A549 (cell line): ENCODE measurements around the gene MOB3A. TPM values are rescaled to one million over a fixed set of nuclear protein-coding genes. Genes with fewer than 3 reads are reported as not detected.

Source experiments
- ATAC-seq, 2 experiments: fragments of 200-7000 bp in 1 of 2; fragments of >200 bp in 1 of 2; cut with Nextera tagmentation in 1 of 2; cut with Tn5 transposase in 1 of 2; 3 replicates each; pipeline versions ENCODE4 v1.8.0 to v1.9.1; 2018 to 2020; ENCODE audit warnings: mild to moderate bottlenecking in 1 of 2, moderate library complexity in 1 of 2
- CTCF ChIA-PET: fragments of 300-600 bp; sonication (Branson Sonifier 250); formaldehyde crosslinking; extraction: SDS; loops from one replicate; lab custom pipeline; 2021; ENCODE audit warnings: antibody characterized with exemption, inconsistent platforms; lab: Yijun Ruan, JAX
- POLR2A ChIA-PET: fragments of 350-600 bp; formaldehyde crosslinking; extraction: SDS; loops from one replicate; lab custom pipeline; 2021; ENCODE audit warnings: antibody characterized with exemption, inconsistent platforms; lab: Yijun Ruan, JAX
- DNase-seq, 2 experiments: peaks; one replicate each; pipeline versions ENCODE4 v3.0.0 to v3.0.0-alpha.2; 2011 to 2016; ENCODE audit warnings: low read depth in 1 of 2, low spot score in 1 of 2
- FAIRE-seq: peaks from 2 replicates; lab custom pipeline; 2011; peaks lifted over from hg19 to GRCh38; lab: Jason Lieb, UNC
- H3K27ac ChIP-seq, 2 experiments: fragments of >200 bp; sonication (Bioruptor Twin); formaldehyde crosslinking; 3 replicates each; pipeline ENCODE4 v1.5.1; 2016 to 2017
- H3K4me1 ChIP-seq: fragments of >200 bp; sonication (Bioruptor Twin); formaldehyde crosslinking; 3 replicates; pipeline ENCODE4 v1.6.1; 2016
- H3K4me2 ChIP-seq: fragments of >200 bp; sonication (Bioruptor Twin); formaldehyde crosslinking; 3 replicates; pipeline ENCODE4 v1.6.1; 2016
- H3K4me3 ChIP-seq: fragments of >200 bp; sonication (Bioruptor Twin); formaldehyde crosslinking; 3 replicates; pipeline ENCODE4 v1.5.1; 2016
- H3K9me3 ChIP-seq: fragments of >200 bp; sonication (Bioruptor Twin); formaldehyde crosslinking; 3 replicates; pipeline ENCODE4 v1.6.1; 2016
- BCL3 ChIP-seq: fragments of >200 bp; sonication (Bioruptor Twin); formaldehyde crosslinking; IDR thresholded peaks from 3 replicates; pipeline ENCODE4 v1.6.1; 2016
- CEBPB ChIP-seq, 2 experiments: fragments of >200 bp in 1 of 2; sonication (Bioruptor Twin) in 1 of 2; formaldehyde crosslinking in 1 of 2; IDR thresholded peaks; 2 replicates each; pipeline ENCODE4 v1.6.1; 2012 to 2016
- CHD2 ChIP-seq: fragments of 150-350 bp; IDR thresholded peaks from 2 replicates; pipeline ENCODE4 v1.6.1; 2014; ENCODE audit warnings: low read length; ENCODE audit not compliant: partially characterized antibody
- CHD4 ChIP-seq: fragments of 200-600 bp; sonication (generic); IDR thresholded peaks from 2 replicates; pipeline ENCODE4 v1.6.1; 2016; ENCODE audit warnings: antibody characterized with exemption, mild to moderate bottlenecking, borderline replicate concordance
- CTCF ChIP-seq: fragments of >200 bp; sonication (Bioruptor Twin); formaldehyde crosslinking; IDR thresholded peaks from 3 replicates; pipeline ENCODE4 v1.5.1; 2016
- EHMT2 ChIP-seq: fragments of 200-600 bp; sonication (generic); IDR thresholded peaks from 2 replicates; pipeline ENCODE4 v1.6.1; 2016; ENCODE audit warnings: antibody characterized with exemption, low read depth, mild to moderate bottlenecking, moderate library complexity
- ESRRA ChIP-seq: fragments of 150-350 bp; IDR thresholded peaks from 2 replicates; pipeline ENCODE4 v1.6.1; 2014; ENCODE audit warnings: mild to moderate bottlenecking, low read length, borderline replicate concordance
- FOSB ChIP-seq: fragments of 250-450 bp; sonication (Bioruptor Pico); IDR thresholded peaks from 2 replicates; pipeline ENCODE4 v1.5.0; 2020; ENCODE audit warnings: mild to moderate bottlenecking, moderate library complexity
- HEYL ChIP-seq: fragments of 250-450 bp; sonication (Bioruptor Pico); IDR thresholded peaks from 2 replicates; pipeline ENCODE4 v1.8.0; 2021; ENCODE audit warnings: mild to moderate bottlenecking, moderate library complexity
- HOXA7 ChIP-seq: fragments of 250-450 bp; sonication (Bioruptor Pico); IDR thresholded peaks from 2 replicates; pipeline ENCODE4 v1.5.0; 2020; ENCODE audit warnings: mild to moderate bottlenecking, moderate library complexity
- HOXB13 ChIP-seq: fragments of 250-450 bp; sonication (Bioruptor Pico); IDR thresholded peaks from 2 replicates; pipeline ENCODE4 v1.5.0; 2020; ENCODE audit warnings: low read depth, mild to moderate bottlenecking, moderate library complexity
- HOXB5 ChIP-seq: fragments of 250-450 bp; sonication (Bioruptor Pico); IDR thresholded peaks from 2 replicates; pipeline ENCODE4 v1.5.0; 2020; ENCODE audit warnings: mild to moderate bottlenecking, moderate library complexity
- JUN ChIP-seq, 2 experiments: fragments of >200 bp; sonication (Bioruptor Twin); formaldehyde crosslinking; IDR thresholded peaks; 2 replicates in 1 of 2; 3 replicates in 1 of 2; pipeline ENCODE4 v1.6.1; 2016 to 2017
- JUNB ChIP-seq: fragments of >200 bp; sonication (Bioruptor Twin); formaldehyde crosslinking; IDR thresholded peaks from 2 replicates; pipeline ENCODE4 v1.6.1; 2016
- MAFK ChIP-seq: fragments of 450-650 bp; IDR thresholded peaks from 2 replicates; pipeline ENCODE4 v1.6.1; 2014; ENCODE audit not compliant: partially characterized antibody
- MAX ChIP-seq: IDR thresholded peaks from 2 replicates; pipeline ENCODE4 v1.6.1; 2012
- MAZ ChIP-seq: fragments of 150-350 bp; IDR thresholded peaks from 2 replicates; pipeline ENCODE4 v1.6.1; 2014; ENCODE audit warnings: antibody characterized with exemption, low read depth, low read length, borderline replicate concordance
- NPAS2 ChIP-seq: fragments of 250-450 bp; sonication (Bioruptor Pico); IDR thresholded peaks from 2 replicates; pipeline ENCODE4 v1.8.0; 2022; ENCODE audit warnings: mild to moderate bottlenecking, moderate library complexity, borderline replicate concordance
- PBX3 ChIP-seq: IDR thresholded peaks from 2 replicates; pipeline ENCODE4 v1.6.1; 2012
- RFX5 ChIP-seq: fragments of 450-650 bp; IDR thresholded peaks from 2 replicates; pipeline ENCODE4 v1.7.1; 2014; ENCODE audit warnings: antibody characterized with exemption, mild to moderate bottlenecking, moderate library complexity
- RNF2 ChIP-seq: fragments of 200-600 bp; sonication (generic); IDR thresholded peaks from 2 replicates; pipeline ENCODE4 v1.6.1; 2016; ENCODE audit warnings: low read depth, mild to moderate bottlenecking, antibody characterized with exemption, moderate library complexity, borderline replicate concordance
- TFCP2L1 ChIP-seq: fragments of 250-450 bp; sonication (Bioruptor Pico); IDR thresholded peaks from 2 replicates; pipeline ENCODE4 v1.5.0; 2021; ENCODE audit warnings: mild to moderate bottlenecking
- TP53 ChIP-seq: fragments of 250-450 bp; sonication (Bioruptor Pico); IDR thresholded peaks from 2 replicates; pipeline ENCODE4 v1.5.0; 2021; ENCODE audit warnings: mild to moderate bottlenecking, moderate library complexity
- ZFP36 ChIP-seq: fragments of 450-650 bp; IDR thresholded peaks from 2 replicates; pipeline ENCODE4 v1.6.1; 2014; ENCODE audit warnings: borderline replicate concordance; ENCODE audit not compliant: partially characterized antibody
- ZSCAN20 ChIP-seq: fragments of 250-450 bp; sonication (Bioruptor Pico); IDR thresholded peaks from 2 replicates; pipeline ENCODE4 v1.8.0; 2022; ENCODE audit warnings: mild to moderate bottlenecking, moderate library complexity
- WGBS: methylation state at CpG from one replicate; pipeline ENCODE4 v1.1.6; 2017; ENCODE audit errors: missing lambda C conversion rate; 5-methylcytosine and 5-hydroxymethylcytosine counted together
- polyA plus RNA-seq, 4 experiments: library from polyadenylated mRNA; depleted of rRNA in 3 of 4; stranded (reverse); fragments of >200 nt; fragmentation: RNase III in 1 of 4; extraction: RNeasy Plus Mini Kit Qiagen cat#74134 plus additional on column Dnase treatment in 1 of 4; gene quantifications; 2 replicates in 3 of 4; 3 replicates in 1 of 4; pipeline ENCODE4 v1.2.3, GENCODE V29; 2011 to 2017

The MOB3A gene
- polyA plus RNA-seq, 2 of the 4 experiments (the other 2 are of a cell fraction), result 9.1 to 10.9 TPM

GRCh38 chr19:2043251-2043641 lies 52.9 kb downstream of the MOB3A start:
- Histone ChIP-seq H3K4me3 (no peak overlapping the region), H3K4me1 (peaks cover 84% of the 10 kb centered on the region)
- ChIA-PET POLR2A (interaction anchor here (2.0 kb wide), 1 partner anchor 8 kb away, joined by 12 read pairs; the partner anchor contains the start of gene MKNK2), CTCF (interaction anchor here (0.8 to 7.0 kb wide), 5 partner anchors 8 to 97 kb away, joined by 3 to 54 read pairs (median 4); partner anchors contain the start of gene MKNK2)
- WGBS, result 78% methylated on average over 7 of the region's 9 CpGs
- no peak for DNase-seq
- no peak for ATAC-seq
- TF ChIP-seq CHD2, result no peak
- TF ChIP-seq MAZ, result no peak
- no peak for TF ChIP-seq JUNB
- no peak for TF ChIP-seq ESRRA
- no peak for TF ChIP-seq HOXB13
- no peak for TF ChIP-seq JUN (IDR thresholded peaks at IDR 0.05)
- TF ChIP-seq ZFP36, result no peak
- TF ChIP-seq HEYL (CRISPR knock-in tag), result no peak
- no peak for TF ChIP-seq ZSCAN20 (CRISPR knock-in tag)
- TF ChIP-seq HOXB5 (CRISPR knock-in tag), result no peak
- no peak for TF ChIP-seq TFCP2L1
- TF ChIP-seq NPAS2 (CRISPR knock-in tag), result no peak
- TF ChIP-seq BCL3, result no peak
- no peak for TF ChIP-seq PBX3
- TF ChIP-seq, all 56 proteins: peak for 0
- no peaks in the 10 kb centered on the region for H3K9me3 ChIP-seq
- FAIRE-seq, result no peak
- peak overlapping the region; percentile 95; the same call in 2 of the 3 replicates for H3K4me2 ChIP-seq
- H3K27ac ChIP-seq, result peak overlapping the region; percentile 96 to 100

- POLR2A ChIA-PET, result interaction anchor here (1.0 to 2.0 kb wide), 4 partner anchors 9 to 16 kb away, joined by 3 to 12 read pairs (median 8); partner anchors contain the start of gene MKNK2
- whole genome bisulfite sequencing, result 42% methylated on average over 10 of the region's 29 CpGs
- Histone ChIP-seq H3K4me1 (peaks cover 78% of the 10 kb centered on the region), H3K4me2 (peak overlapping the region; percentile 95)
- CTCF ChIA-PET, result interaction anchor here (0.8 to 7.0 kb wide), 4 partner anchors 9 to 97 kb away, joined by 3 to 54 read pairs (median 4); partner anchors contain the start of gene MKNK2
- no peak for DNase-seq
- no peak for TF ChIP-seq FOSB (CRISPR knock-in tag)
- peak; percentile 81; the same call in 1 of the 2 replicates for TF ChIP-seq RNF2
- TF ChIP-seq, all 56 proteins: peak for 1
- no peaks in the 10 kb centered on the region for H3K9me3 ChIP-seq
- H3K27ac ChIP-seq, result peak overlapping the region; percentile 96 to 100
- H3K4me3 ChIP-seq, result peak overlapping the region; percentile 37; the same call in 2 of the 3 replicates
- no peak for FAIRE-seq
- peak; percentile 1 to 2; a peak in 2 of 6 replicates for ATAC-seq
Measured at GRCh38 chr19:2042485-2043250, 53.5 kb downstream of the MOB3A start.

GRCh38 chr19:2041683-2042484 lies 54.2 kb downstream of the MOB3A start:
- 35% methylated on average over 11 of the region's 77 CpGs for WGBS
- ATAC-seq (peak; percentile 87 to 93), DNase-seq (peak; percentile 87 to 96), FAIRE-seq (no peak)
- ChIA-PET POLR2A (interaction anchor here (1.0 to 2.0 kb wide), 4 partner anchors 10 to 17 kb away, joined by 3 to 12 read pairs (median 8); partner anchors contain the start of gene MKNK2), CTCF (interaction anchor here (1.0 to 7.0 kb wide), 4 partner anchors 10 to 27 kb away, joined by 3 to 54 read pairs (median 4); partner anchors contain the start of gene MKNK2)
- no peaks in the 10 kb centered on the region for H3K9me3 ChIP-seq
- H3K4me2 ChIP-seq, result peak overlapping the region; percentile 95
- H3K27ac ChIP-seq, result peak overlapping the region; percentile 96 to 100
- peaks cover 70% of the 10 kb centered on the region for H3K4me1 ChIP-seq
- peak overlapping the region; percentile 37 for H3K4me3 ChIP-seq
- TF ChIP-seq ZSCAN20 (CRISPR knock-in tag) (no peak), CEBPB (IDR thresholded peaks at IDR 0.05) (peak; percentile 78 to 88; a peak in 3 of 4 replicates), CTCF (no peak), TP53 (no peak), RFX5 (peak; percentile 99), HOXA7 (CRISPR knock-in tag) (no peak), CHD4 (no peak), MAX (peak; percentile 48), HOXB5 (CRISPR knock-in tag) (0 out of 2 replicates have a peak, but pooled peaks have one; percentile 34), EHMT2 (no peak), MAFK (no peak), JUNB (no peak)
